K562 (cell line): ENCODE data around the gene SDR9C7. TPM values are rescaled to one million over a fixed set of nuclear protein-coding genes. Genes with fewer than 3 reads are reported as not detected.

Experiments used
- ARID1B ChIP-seq: fragments of 450-650 bp; IDR thresholded peaks from 2 replicates; pipeline ENCODE4 v1.6.1; 2016; ENCODE audit warnings: antibody characterized with exemption, mild to moderate bottlenecking, inconsistent platforms
- ATF3 ChIP-seq, 2 experiments: fragments of 450-650 bp in 1 of 2; sonication (generic) in 1 of 2; formaldehyde crosslinking in 1 of 2; IDR thresholded peaks in 1 of 2; conservative IDR thresholded peaks in 1 of 2; 2 replicates each; pipeline versions ENCODE4 v1.6.1 to v1.8.1; 2016 to 2023; ENCODE audit warnings: mild to moderate bottlenecking in 2 of 2, moderate library complexity in 2 of 2, inconsistent platforms in 1 of 2, missing genetic modification reagents in 1 of 2
- CHAMP1 ChIP-seq: fragments of 450-650 bp; IDR thresholded peaks from 2 replicates; pipeline ENCODE4 v1.6.1; 2016; ENCODE audit warnings: mild to moderate bottlenecking
- EP300 ChIP-seq: IDR thresholded peaks from 2 replicates; pipeline ENCODE4 v1.6.1; 2012; ENCODE audit warnings: low read length, improper control_type of control experiment
- FOXK2 ChIP-seq, 2 experiments: fragments of 450-650 bp; IDR thresholded peaks in 1 of 2; conservative IDR thresholded peaks in 1 of 2; 2 replicates each; pipeline ENCODE4 v1.6.1; 2016; ENCODE audit warnings: low read depth in 2 of 2, mild to moderate bottlenecking in 1 of 2
- HDAC3 ChIP-seq: fragments of 450-650 bp; IDR thresholded peaks from 2 replicates; pipeline ENCODE4 v1.6.1; 2018; ENCODE audit warnings: borderline replicate concordance, mild to moderate bottlenecking, moderate library complexity; ENCODE audit not compliant: partially characterized antibody
- MBD1 ChIP-seq: fragments of 250-450 bp; sonication (Bioruptor Pico); IDR thresholded peaks from 2 replicates; pipeline ENCODE4 v1.8.0; 2022; ENCODE audit warnings: inconsistent platforms
- MEF2A ChIP-seq: IDR thresholded peaks from 2 replicates; pipeline ENCODE4 v1.6.1; 2011; ENCODE audit warnings: low read depth, mild to moderate bottlenecking, low read length, moderate library complexity; ENCODE audit not compliant: control insufficient read depth
- NCOA6 ChIP-seq: fragments of 450-650 bp; IDR thresholded peaks from 2 replicates; pipeline ENCODE4 v1.6.1; 2017; ENCODE audit warnings: mild to moderate bottlenecking
- PHF21A ChIP-seq: fragments of 450-650 bp; IDR thresholded peaks from 2 replicates; pipeline ENCODE4 v1.6.1; 2017; ENCODE audit warnings: low read depth, borderline replicate concordance
- RAD21 ChIP-seq, 2 experiments: fragments of 250-450 bp in 1 of 2; fragments of 450-650 bp in 1 of 2; sonication (Bioruptor Pico) in 1 of 2; formaldehyde crosslinking in 1 of 2; IDR thresholded peaks in 1 of 2; conservative IDR thresholded peaks in 1 of 2; 2 replicates each; pipeline versions ENCODE4 v1.4.0 to v1.8.0; 2020 to 2022; ENCODE audit warnings: mild to moderate bottlenecking in 2 of 2, moderate library complexity in 1 of 2
- RCOR1 ChIP-seq, 2 experiments: IDR thresholded peaks; 2 replicates each; pipeline ENCODE4 v1.6.1; 2012; ENCODE audit warnings: low read depth in 2 of 2, low read length in 2 of 2, borderline replicate concordance in 1 of 2, improper control_type of control experiment in 1 of 2
- SPI1 ChIP-seq: IDR thresholded peaks from 2 replicates; pipeline ENCODE4 v1.6.1; 2011; ENCODE audit warnings: low read depth, low read length, control low read depth, borderline replicate concordance
- TBL1XR1 ChIP-seq, 2 experiments: IDR thresholded peaks; 2 replicates each; pipeline ENCODE4 v1.6.1; 2012; ENCODE audit warnings: improper control_type of control experiment in 2 of 2, low read length in 2 of 2, mild to moderate bottlenecking in 1 of 2
- TEAD4 ChIP-seq, 2 experiments: sonication (generic) in 1 of 2; formaldehyde crosslinking in 1 of 2; IDR thresholded peaks; 2 replicates each; pipeline versions ENCODE4 v1.6.1 to v1.8.0; 2012 to 2022; ENCODE audit warnings: borderline replicate concordance in 1 of 2, inconsistent platforms in 1 of 2, low read length in 1 of 2, mild to moderate bottlenecking in 1 of 2, missing genetic modification reagents in 1 of 2
- TRIM25 ChIP-seq: fragments of 450-650 bp; IDR thresholded peaks from 2 replicates; pipeline ENCODE4 v1.7.0; 2016; ENCODE audit warnings: borderline replicate concordance
- ZFX ChIP-seq: sonication (generic); formaldehyde crosslinking; IDR thresholded peaks from 2 replicates; pipeline ENCODE4 v1.8.0; 2022; ENCODE audit warnings: mild to moderate bottlenecking, missing genetic modification reagents, moderate library complexity
- ZKSCAN8 ChIP-seq: fragments of 200-800 bp; sonication (Bioruptor generic); IDR thresholded peaks from 2 replicates; pipeline ENCODE4 v1.6.1; 2016; ENCODE audit warnings: missing genetic modification characterization, missing compliant biosample characterization
- ZNF12 ChIP-seq: sonication (generic); formaldehyde crosslinking; IDR thresholded peaks from 2 replicates; pipeline ENCODE4 v1.4.0; 2020; ENCODE audit warnings: mild to moderate bottlenecking, missing genetic modification reagents
- polyA plus RNA-seq, 8 experiments: library from polyadenylated mRNA; depleted of rRNA in 4 of 8; stranded (reverse) in 5 of 8; unstranded in 3 of 8; fragments of >200 nt; fragmentation: Nextera tagmentation in 2 of 8; fragmentation: Illumina TruSeq in 1 of 8; extraction: Ambion mirVana in 2 of 8; extraction: Trizol in 1 of 8; gene quantifications; 2 replicates each; pipeline versions ENCODE4 v1.2.1 to v1.2.3, GENCODE V29; 2011 to 2014; ENCODE audit warnings: inconsistent platforms in 1 of 8, missing spikeins in 1 of 8
- total RNA-seq, 7 experiments: library from RNA; depleted of rRNA in 6 of 7; stranded (reverse); fragments of >200 nt in 6 of 7; fragmentation: Illumina TruSeq in 2 of 7; extraction: Trizol in 2 of 7; gene quantifications; 2 replicates each; pipeline versions ENCODE4 v1.2.1 to v1.2.3, GENCODE V29; 2011 to 2021; ENCODE audit warnings: low replicate concordance in 1 of 7

Gene SDR9C7
- total and polyA plus RNA-seq, 9 of the 15 experiments (the other 6 are each of a cell fraction or from before 2014, with no cell fraction given): 0.04 to 0.59 (median 0.06) TPM; not detected in 6

GRCh38 chr12:56931474-56931978 is 2.7 kb downstream of the SDR9C7 start (continued):
- TF ChIP-seq TRIM25 (no peak), CHAMP1 (peak; percentile 67), EP300 (peak; percentile 90), ATF3 (IDR thresholded peaks at IDR 0.05) (no peak), ATF3 (CRISPR knock-in tag; conservative IDR thresholded peaks at IDR 0.05) (no peak), NCOA6 (peak; percentile 52; the same call in 1 of the 2 replicates), ZNF12 (0 out of 2 replicates have a peak, but pooled peaks have one; percentile 30), RAD21 (CRISPR knock-in tag; conservative IDR thresholded peaks at IDR 0.05 in 1 of 2, IDR thresholded peaks at IDR 0.05 in 1 of 2) (peak in 1 of 2 experiments; percentile 23; a peak in 1 of 4 replicates), TEAD4 (IDR thresholded peaks at IDR 0.05; ENCODE audit: low read length) (peak; percentile 58), TEAD4 (CRISPR knock-in tag; IDR thresholded peaks at IDR 0.05; ENCODE audit: borderline replicate concordance) (no peak), RCOR1 (IDR thresholded peaks at IDR 0.05; ENCODE audit: borderline replicate concordance in 1 of 2, low read depth in 2 of 2, low read length in 2 of 2) (peak in 1 of 2 experiments; percentile 74; a peak in 2 of 4 replicates), PHF21A (no peak), FOXK2 (conservative IDR thresholded peaks at IDR 0.05 in 1 of 2, IDR thresholded peaks at IDR 0.05 in 1 of 2; ENCODE audit: low read depth in 2 of 2) (no peak; a peak in 2 of 4 replicates), SPI1 (peak; percentile 92), MEF2A (no peak), MBD1 (CRISPR knock-in tag) (no peak), ZKSCAN8 (peak; percentile 25; the same call in 1 of the 2 replicates), HDAC3 (peak; percentile 44), TBL1XR1 (IDR thresholded peaks at IDR 0.05; ENCODE audit: low read length in 2 of 2) (peak in 1 of 2 experiments; percentile 48; a peak in 2 of 4 replicates), ZFX (CRISPR knock-in tag) (no peak; the same call in 1 of the 2 replicates), ARID1B (peak; percentile 48; the same call in 1 of the 2 replicates)
